Neural progenitor cell (in vitro differentiated cells): ENCODE data around the gene EXD3. TPM values are rescaled to one million over a fixed set of nuclear protein-coding genes. Genes with fewer than 3 reads are reported as not detected.

Source experiments
- DNase-seq: peaks from one replicate; pipeline ENCODE4 v3.0.0-alpha.2; 2016; ENCODE audit warnings: low spot score
- H2AFZ ChIP-seq: fragments of 200-600 bp; sonication (generic); replicated peaks from 2 replicates; pipeline ENCODE4 v1.6.1; 2016; ENCODE audit warnings: antibody characterized with exemption
- H3F3A ChIP-seq: fragments of 200-600 bp; sonication (generic); 2 replicates; pipeline ENCODE4 v1.6.1; 2016; ENCODE audit warnings: antibody characterized with exemption, low read depth
- H3K27ac ChIP-seq: fragments of 200-600 bp; sonication (generic); 2 replicates; pipeline ENCODE4 v1.5.1; 2016; ENCODE audit warnings: mild to moderate bottlenecking
- H3K27me3 ChIP-seq: fragments of 200-600 bp; sonication (generic); 2 replicates; pipeline ENCODE4 v1.6.1; 2016; ENCODE audit warnings: mild to moderate bottlenecking, moderate library complexity
- H3K36me3 ChIP-seq: fragments of 200-600 bp; sonication (generic); 2 replicates; pipeline ENCODE4 v1.5.1; 2016
- H3K4me1 ChIP-seq: fragments of 200-600 bp; sonication (generic); 2 replicates; pipeline ENCODE4 v1.6.1; 2016; ENCODE audit warnings: mixed run types
- H3K4me2 ChIP-seq: fragments of 200-600 bp; sonication (generic); 2 replicates; pipeline ENCODE4 v1.6.1; 2016
- H3K4me3 ChIP-seq: fragments of 200-600 bp; sonication (generic); 2 replicates; pipeline ENCODE4 v1.5.1; 2016
- H3K79me2 ChIP-seq: fragments of 200-600 bp; sonication (generic); 2 replicates; pipeline ENCODE4 v1.6.1; 2016; ENCODE audit warnings: low read depth
- H3K9ac ChIP-seq: fragments of 200-600 bp; sonication (generic); 2 replicates; pipeline ENCODE4 v1.6.1; 2016
- H3K9me3 ChIP-seq: fragments of 200-600 bp; sonication (generic); 2 replicates; pipeline ENCODE4 v1.5.1; 2016; ENCODE audit warnings: low read depth
- H4K20me1 ChIP-seq: fragments of 200-600 bp; sonication (generic); 2 replicates; pipeline ENCODE4 v1.6.1; 2016; ENCODE audit warnings: low read depth
- H3K27ac Mint-ChIP-seq: 3 replicates; pipeline ENCODE4 v1.8.0; 2021; ENCODE audit warnings: mixed read lengths
- H3K27me3 Mint-ChIP-seq: 2 replicates; pipeline ENCODE4 v1.8.0; 2022; ENCODE audit warnings: low read depth, mild to moderate bottlenecking, inconsistent platforms, moderate library complexity, mixed read lengths; ENCODE audit not compliant: insufficient read depth
- H3K36me3 Mint-ChIP-seq: 3 replicates; pipeline ENCODE4 v1.8.0; 2021; ENCODE audit warnings: mixed read lengths
- H3K4me1 Mint-ChIP-seq: 3 replicates; pipeline ENCODE4 v1.8.0; 2021; ENCODE audit warnings: mixed read lengths
- H3K4me3 Mint-ChIP-seq: 3 replicates; pipeline ENCODE4 v1.8.0; 2021; ENCODE audit warnings: mild to moderate bottlenecking, moderate library complexity, mixed read lengths
- H3K9me3 Mint-ChIP-seq: 3 replicates; pipeline ENCODE4 v1.8.0; 2020; ENCODE audit warnings: mixed read lengths
- EZH2 ChIP-seq: fragments of 200-600 bp; sonication (generic); IDR thresholded peaks from 2 replicates; pipeline ENCODE4 v1.6.1; 2017; ENCODE audit warnings: antibody characterized with exemption, mild to moderate bottlenecking, moderate library complexity
- EZH2phosphoT487 ChIP-seq: fragments of 200-600 bp; sonication (generic); IDR thresholded peaks from 2 replicates; pipeline ENCODE4 v1.6.1; 2017; ENCODE audit warnings: antibody characterized with exemption
- total RNA-seq: library from RNA; depleted of rRNA; stranded (reverse); fragments of >200 nt; gene quantifications from 2 replicates; pipeline ENCODE4 v1.2.3, GENCODE V29; 2015; ENCODE audit warnings: low replicate concordance
- TF ChIP-seq, protein P1 (sequence below): fragments of 200-600 bp; sonication (generic); IDR thresholded peaks from 2 replicates; pipeline ENCODE4 v1.5.1; 2017; ENCODE audit warnings: antibody characterized with exemption, mild to moderate bottlenecking

EXD3 gene
- total RNA-seq, 1 donor from 2014 or later = 4.7 TPM

DNA sequence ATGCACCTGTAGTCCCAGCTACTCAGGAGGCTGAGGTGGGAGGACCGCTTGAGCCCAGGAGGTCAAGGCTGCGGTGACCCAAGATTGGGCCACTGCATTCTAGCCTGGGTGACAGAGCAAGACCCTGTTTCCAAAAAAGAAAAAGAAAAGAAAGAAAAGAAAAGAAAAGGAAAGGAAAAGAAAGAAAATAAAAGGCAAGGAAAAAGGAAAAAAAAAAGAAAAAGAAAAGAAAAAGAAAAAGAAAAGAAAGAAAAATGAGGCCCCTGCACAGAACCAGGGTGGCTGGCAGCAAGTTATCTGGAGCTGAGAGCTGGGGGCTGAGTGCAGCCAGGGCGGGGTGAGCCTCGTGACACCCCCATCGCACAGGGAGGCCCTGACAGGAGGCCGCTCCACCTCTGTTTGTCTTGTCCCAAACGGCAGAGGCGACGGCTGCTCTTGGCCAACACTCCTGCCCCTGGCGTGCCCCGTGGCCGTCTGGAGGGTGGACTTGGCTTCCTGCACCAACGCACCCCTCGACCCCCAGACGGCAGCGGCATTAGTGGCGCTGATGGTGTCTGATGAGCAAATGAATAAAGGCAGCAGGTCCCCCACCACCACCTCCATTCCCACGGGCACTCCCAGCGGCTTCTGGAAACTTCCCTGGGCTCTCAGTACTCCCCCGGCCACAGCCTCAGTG is 16.7 kb downstream of the EXD3 start:
- no peak for TF ChIP-seq EZH2
- no peak for TF ChIP-seq EZH2phosphoT487
- peaks cover 2% of the 10 kb centered on the region for H3K27me3 Mint-ChIP-seq
- no peaks in the 10 kb centered on the region for H3K36me3 ChIP-seq
- H3K4me3 Mint-ChIP-seq = peak overlapping the region; percentile 57
- H3K9me3 ChIP-seq = no peaks in the 10 kb centered on the region
- H3K4me3 ChIP-seq = peak overlapping the region; percentile 44
- H3K9ac ChIP-seq = no peak overlapping the region
- no peaks in the 10 kb centered on the region for H3K79me2 ChIP-seq
- H3K27me3 ChIP-seq = peaks cover 10% of the 10 kb centered on the region
- H2AFZ ChIP-seq = no peak overlapping the region
- H3K4me2 ChIP-seq = peak overlapping the region; percentile 88
- H3K9me3 Mint-ChIP-seq = peaks cover 12% of the 10 kb centered on the region
- H3K4me1 ChIP-seq = peaks cover 7% of the 10 kb centered on the region
- peaks cover 12% of the 10 kb centered on the region for H3K36me3 Mint-ChIP-seq
- H4K20me1 ChIP-seq = peaks cover 32% of the 10 kb centered on the region
- no peaks in the 10 kb centered on the region for H3F3A ChIP-seq
- H3K27ac Mint-ChIP-seq = no peak overlapping the region
- H3K4me1 Mint-ChIP-seq = peaks cover 10% of the 10 kb centered on the region
- no peak for DNase-seq
- no peak overlapping the region for H3K27ac ChIP-seq

- peak overlapping the region; percentile 57 for H3K4me3 Mint-ChIP-seq
- Histone ChIP-seq H3K4me3 (no peak overlapping the region), H3K4me2 (no peak overlapping the region), H3F3A (no peaks in the 10 kb centered on the region), H3K79me2 (no peaks in the 10 kb centered on the region), H3K9ac (no peak overlapping the region), H2AFZ (no peak overlapping the region), H3K36me3 (no peaks in the 10 kb centered on the region), H3K4me1 (peaks cover 7% of the 10 kb centered on the region), H3K27ac (no peak overlapping the region), H3K27me3 (peaks cover 10% of the 10 kb centered on the region), H4K20me1 (peaks cover 32% of the 10 kb centered on the region), H3K9me3 (no peaks in the 10 kb centered on the region)
- H3K4me1 Mint-ChIP-seq = peaks cover 10% of the 10 kb centered on the region
- TF ChIP-seq, protein P1, sequence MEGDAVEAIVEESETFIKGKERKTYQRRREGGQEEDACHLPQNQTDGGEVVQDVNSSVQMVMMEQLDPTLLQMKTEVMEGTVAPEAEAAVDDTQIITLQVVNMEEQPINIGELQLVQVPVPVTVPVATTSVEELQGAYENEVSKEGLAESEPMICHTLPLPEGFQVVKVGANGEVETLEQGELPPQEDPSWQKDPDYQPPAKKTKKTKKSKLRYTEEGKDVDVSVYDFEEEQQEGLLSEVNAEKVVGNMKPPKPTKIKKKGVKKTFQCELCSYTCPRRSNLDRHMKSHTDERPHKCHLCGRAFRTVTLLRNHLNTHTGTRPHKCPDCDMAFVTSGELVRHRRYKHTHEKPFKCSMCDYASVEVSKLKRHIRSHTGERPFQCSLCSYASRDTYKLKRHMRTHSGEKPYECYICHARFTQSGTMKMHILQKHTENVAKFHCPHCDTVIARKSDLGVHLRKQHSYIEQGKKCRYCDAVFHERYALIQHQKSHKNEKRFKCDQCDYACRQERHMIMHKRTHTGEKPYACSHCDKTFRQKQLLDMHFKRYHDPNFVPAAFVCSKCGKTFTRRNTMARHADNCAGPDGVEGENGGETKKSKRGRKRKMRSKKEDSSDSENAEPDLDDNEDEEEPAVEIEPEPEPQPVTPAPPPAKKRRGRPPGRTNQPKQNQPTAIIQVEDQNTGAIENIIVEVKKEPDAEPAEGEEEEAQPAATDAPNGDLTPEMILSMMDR = no peak
- no peak for TF ChIP-seq EZH2phosphoT487
- no peak for TF ChIP-seq EZH2
- peaks cover 12% of the 10 kb centered on the region for H3K36me3 Mint-ChIP-seq
- peaks cover 12% of the 10 kb centered on the region for H3K9me3 Mint-ChIP-seq
- no peak overlapping the region for H3K27ac Mint-ChIP-seq
- H3K27me3 Mint-ChIP-seq = peaks cover 2% of the 10 kb centered on the region
- DNase-seq = no peak
These were observed 17.3 kb downstream of the EXD3 start for GRCh38 chr9:137405677-137406081.

GRCh38 chr9:137404961-137405567 is 17.9 kb downstream of the EXD3 start:
- Mint-ChIP-seq H3K4me1 (peaks cover 10% of the 10 kb centered on the region), H3K27me3 (peaks cover 2% of the 10 kb centered on the region), H3K27ac (no peak overlapping the region), H3K9me3 (peaks cover 16% of the 10 kb centered on the region), H3K36me3 (peaks cover 15% of the 10 kb centered on the region), H3K4me3 (no peak overlapping the region)
- H3K36me3 ChIP-seq = no peaks in the 10 kb centered on the region
- DNase-seq = no peak
- TF ChIP-seq, protein P1 = no peak
- TF ChIP-seq EZH2 (no peak), EZH2phosphoT487 (no peak)
- no peaks in the 10 kb centered on the region for H3F3A ChIP-seq
- peaks cover 32% of the 10 kb centered on the region for H4K20me1 ChIP-seq
- peaks cover 7% of the 10 kb centered on the region for H3K4me1 ChIP-seq
- no peaks in the 10 kb centered on the region for H3K79me2 ChIP-seq
- H3K27ac ChIP-seq = no peak overlapping the region
- H3K4me2 ChIP-seq = no peak overlapping the region
- H3K9me3 ChIP-seq = no peaks in the 10 kb centered on the region
- H2AFZ ChIP-seq = no peak overlapping the region
- H3K9ac ChIP-seq = no peak overlapping the region
- peaks cover 10% of the 10 kb centered on the region for H3K27me3 ChIP-seq
- H3K4me3 ChIP-seq = no peak overlapping the region

GRCh38 chr9:137403269-137403668 is 19.7 kb downstream of the EXD3 start:
- TF ChIP-seq, protein P1 = no peak
- TF ChIP-seq EZH2 (no peak), EZH2phosphoT487 (no peak)
- peaks cover 20% of the 10 kb centered on the region for H3K36me3 Mint-ChIP-seq
- H3K4me2 ChIP-seq = no peak overlapping the region
- H4K20me1 ChIP-seq = peaks cover 27% of the 10 kb centered on the region
- H3K4me3 ChIP-seq = no peak overlapping the region
- no peaks in the 10 kb centered on the region for H3K27me3 Mint-ChIP-seq
- no peaks in the 10 kb centered on the region for H3F3A ChIP-seq
- H3K4me1 Mint-ChIP-seq = peaks cover 7% of the 10 kb centered on the region
- H3K9me3 ChIP-seq = no peaks in the 10 kb centered on the region
- H3K27ac ChIP-seq = no peak overlapping the region
- H3K9me3 Mint-ChIP-seq = peaks cover 17% of the 10 kb centered on the region
- H2AFZ ChIP-seq = no peak overlapping the region
- no peak for DNase-seq
- H3K36me3 ChIP-seq = no peaks in the 10 kb centered on the region
- H3K27ac Mint-ChIP-seq = no peak overlapping the region
- H3K79me2 ChIP-seq = no peaks in the 10 kb centered on the region
- peaks cover 10% of the 10 kb centered on the region for H3K27me3 ChIP-seq
- H3K4me3 Mint-ChIP-seq = no peak overlapping the region
- peaks cover 7% of the 10 kb centered on the region for H3K4me1 ChIP-seq
- H3K9ac ChIP-seq = no peak overlapping the region
